Esophagus muscularis mucosa (tissue), 4 donors: Measurements from ENCODE around the gene PHACTR3.

Experiments used
- EP300 ChIP-seq: sonication (generic); formaldehyde crosslinking; IDR thresholded peaks from one replicate; pipeline ENCODE4 v1.6.1; 2017; ENCODE audit warnings: antibody characterized with exemption
- POLR2A ChIP-seq: fragments of 450-650 bp; IDR thresholded peaks from one replicate; pipeline ENCODE4 v1.6.1; 2017; ENCODE audit warnings: antibody characterized with exemption, moderate library complexity, mild to moderate bottlenecking, low read depth
- POLR2AphosphoS5 ChIP-seq, 2 donors: sonication (generic); formaldehyde crosslinking; IDR thresholded peaks; one replicate each; pipeline ENCODE4 v1.6.1; 2017; ENCODE audit warnings: antibody characterized with exemption in 2 of 2
- TF ChIP-seq, protein P1 (sequence below), 3 experiments: fragments of 200-600 bp in 2 of 3; fragments of 450-650 bp in 1 of 3; sonication (generic) in 2 of 3; IDR thresholded peaks; one replicate each; pipeline ENCODE4 v1.5.1; 2017 to 2019; ENCODE audit warnings: antibody characterized with exemption in 3 of 3, mild to moderate bottlenecking in 2 of 3, moderate library complexity in 1 of 3

DNA sequence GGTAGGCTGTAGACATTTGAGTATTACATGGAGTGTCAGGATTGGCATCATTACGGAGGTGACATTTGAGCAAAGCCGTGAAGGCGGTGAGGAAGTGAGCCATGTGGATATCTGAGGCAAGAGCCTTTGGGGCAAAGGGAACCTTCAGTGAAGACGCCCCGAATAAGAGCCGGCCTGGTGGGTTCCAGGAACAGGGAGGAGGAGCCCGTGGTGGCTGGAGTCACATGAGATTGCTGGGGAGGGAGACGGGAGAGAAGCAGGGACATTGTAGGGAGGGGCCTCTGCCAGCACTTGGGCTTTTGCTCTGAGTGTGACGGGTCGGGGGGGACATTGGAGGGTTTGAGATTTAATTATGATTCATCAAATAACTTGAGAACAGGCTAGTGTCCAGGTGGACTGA, 78.3 kb downstream of the PHACTR3 start:
- TF ChIP-seq POLR2A (no peak), EP300 (no peak), POLR2AphosphoS5 (IDR thresholded peaks at IDR 0.05) (no peak)
- TF ChIP-seq, protein P1, sequence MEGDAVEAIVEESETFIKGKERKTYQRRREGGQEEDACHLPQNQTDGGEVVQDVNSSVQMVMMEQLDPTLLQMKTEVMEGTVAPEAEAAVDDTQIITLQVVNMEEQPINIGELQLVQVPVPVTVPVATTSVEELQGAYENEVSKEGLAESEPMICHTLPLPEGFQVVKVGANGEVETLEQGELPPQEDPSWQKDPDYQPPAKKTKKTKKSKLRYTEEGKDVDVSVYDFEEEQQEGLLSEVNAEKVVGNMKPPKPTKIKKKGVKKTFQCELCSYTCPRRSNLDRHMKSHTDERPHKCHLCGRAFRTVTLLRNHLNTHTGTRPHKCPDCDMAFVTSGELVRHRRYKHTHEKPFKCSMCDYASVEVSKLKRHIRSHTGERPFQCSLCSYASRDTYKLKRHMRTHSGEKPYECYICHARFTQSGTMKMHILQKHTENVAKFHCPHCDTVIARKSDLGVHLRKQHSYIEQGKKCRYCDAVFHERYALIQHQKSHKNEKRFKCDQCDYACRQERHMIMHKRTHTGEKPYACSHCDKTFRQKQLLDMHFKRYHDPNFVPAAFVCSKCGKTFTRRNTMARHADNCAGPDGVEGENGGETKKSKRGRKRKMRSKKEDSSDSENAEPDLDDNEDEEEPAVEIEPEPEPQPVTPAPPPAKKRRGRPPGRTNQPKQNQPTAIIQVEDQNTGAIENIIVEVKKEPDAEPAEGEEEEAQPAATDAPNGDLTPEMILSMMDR (IDR thresholded peaks at IDR 0.05): no peak
